Lung microvascular endothelial cell (primary cell): ENCODE data around the gene DAGLA. TPM values are rescaled to one million over a fixed set of nuclear protein-coding genes. Genes with fewer than 3 reads are reported as not detected.

Source experiments
- DNase-seq, 2 donors: peaks; one replicate each; pipeline versions ENCODE4 v3.0.0 to v3.0.0-alpha.2; 2010; ENCODE audit warnings: low read depth in 2 of 2
- total RNA-seq: library from RNA; depleted of rRNA; stranded (reverse); fragments of >200 nt; gene quantifications from 2 replicates; pipeline ENCODE4 v1.2.1, GENCODE V29; 2014

DAGLA gene
- total RNA-seq, 1 donor from 2014 or later = 3.0 TPM

- no peak for DNase-seq
These were observed 63.4 kb downstream of the DAGLA start for GRCh38 chr11:61743486-61744095.

GRCh38 chr11:61744181-61744580 lies 64.0 kb downstream of the DAGLA start:
- DNase-seq = no peak

GRCh38 chr11:61744609-61745156 lies 64.5 kb downstream of the DAGLA start:
- DNase-seq = no peak

- DNase-seq = no peak
These were observed 65.7 kb downstream of the DAGLA start for GRCh38 chr11:61745781-61746441.

DNA sequence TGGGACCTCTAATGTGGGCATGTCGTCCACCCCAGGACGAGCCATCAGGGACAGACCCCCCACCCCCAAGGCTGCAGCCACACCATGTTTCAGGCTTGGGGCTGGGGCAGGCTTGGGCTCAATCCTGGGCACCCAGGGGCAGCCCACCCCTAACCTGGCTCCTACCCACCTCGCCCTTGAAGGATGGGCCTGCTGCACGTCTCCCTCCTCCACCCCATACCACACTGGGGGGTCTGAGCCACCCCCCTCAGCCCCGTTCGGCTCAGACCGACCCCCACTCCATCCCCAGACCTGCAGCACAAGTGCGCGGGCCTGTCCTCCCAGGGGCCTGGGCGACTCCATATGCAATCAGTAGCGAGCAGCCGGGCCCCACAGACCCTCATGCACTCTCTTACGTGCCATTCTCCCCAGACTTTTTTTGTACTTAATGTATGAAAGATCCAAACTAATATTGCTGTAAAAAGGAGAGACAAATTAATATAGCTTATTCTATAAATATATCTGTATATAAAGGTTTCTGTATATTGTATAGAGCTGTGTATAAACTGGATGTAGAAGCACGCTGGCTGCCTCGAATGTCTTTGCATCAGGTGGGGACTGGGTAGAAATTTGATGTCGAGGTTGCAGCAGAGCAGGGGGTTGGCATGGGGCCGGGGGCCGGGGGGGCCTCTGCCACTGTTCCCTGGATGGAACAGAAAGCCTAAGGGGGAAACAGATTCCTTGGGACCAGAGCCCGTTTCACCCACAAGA lies 66.4 kb downstream of the DAGLA start:
- no peak for DNase-seq

- peak; percentile 70 to 75 for DNase-seq
These were observed 67.2 kb downstream of the DAGLA start for GRCh38 chr11:61747192-61747966.

GRCh38 chr11:61747967-61748285 lies 67.7 kb downstream of the DAGLA start:
- no peak for DNase-seq

GRCh38 chr11:61749591-61750217 lies 69.5 kb downstream of the DAGLA start:
- no peak for DNase-seq

- DNase-seq = no peak
These were observed 70.6 kb downstream of the DAGLA start for GRCh38 chr11:61750631-61751273.

- no peak for DNase-seq
These were observed 71.2 kb downstream of the DAGLA start for GRCh38 chr11:61751384-61751783.

DNA sequence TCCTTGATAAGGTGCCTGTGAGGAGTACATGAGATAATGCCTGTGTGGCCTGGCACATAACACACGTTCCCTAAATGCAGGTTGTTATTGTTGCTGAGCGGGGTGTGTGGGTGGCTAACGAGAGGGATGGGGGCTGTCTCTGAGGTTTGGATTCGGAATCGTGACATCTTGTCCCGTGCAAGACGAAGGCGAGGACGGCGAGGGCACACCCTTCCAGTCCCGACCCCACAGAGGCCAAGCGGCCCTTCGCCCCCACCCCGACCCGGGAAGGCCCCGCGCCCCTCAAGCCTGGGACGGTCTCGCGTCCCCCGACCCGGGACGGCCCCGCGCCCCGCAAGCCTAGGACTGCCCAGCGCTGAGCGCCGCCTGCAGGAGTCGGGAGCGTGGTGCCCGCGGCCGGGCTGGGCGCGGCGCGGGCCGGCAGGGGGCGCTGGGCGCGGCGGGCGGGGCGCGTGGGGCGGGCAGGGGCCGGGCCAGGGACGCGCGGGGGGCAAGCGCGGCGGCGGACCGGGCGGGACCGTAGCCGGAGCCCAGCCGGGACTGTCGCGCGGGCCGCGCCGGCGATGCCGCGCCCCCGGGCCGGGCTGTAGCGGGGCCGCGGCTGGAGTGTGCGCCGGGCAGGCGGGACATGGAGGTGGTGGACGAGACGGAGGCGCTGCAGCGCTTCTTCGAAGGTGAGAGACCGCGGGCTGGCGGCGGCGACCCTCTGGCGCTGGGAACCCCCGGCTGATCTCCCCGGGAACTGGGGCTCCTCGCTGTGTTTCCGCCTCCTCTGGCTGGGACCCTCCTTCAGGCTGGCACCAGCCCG lies 72.1 kb downstream of the DAGLA start, which contains the start of gene MYRF:
TSS of gene MYRF (plus strand) at position 520 of the 808 bp plus-strand sequence. CDS start at position 629, 109 bp downstream.
- peak; percentile 36 to 58 for DNase-seq

DNA sequence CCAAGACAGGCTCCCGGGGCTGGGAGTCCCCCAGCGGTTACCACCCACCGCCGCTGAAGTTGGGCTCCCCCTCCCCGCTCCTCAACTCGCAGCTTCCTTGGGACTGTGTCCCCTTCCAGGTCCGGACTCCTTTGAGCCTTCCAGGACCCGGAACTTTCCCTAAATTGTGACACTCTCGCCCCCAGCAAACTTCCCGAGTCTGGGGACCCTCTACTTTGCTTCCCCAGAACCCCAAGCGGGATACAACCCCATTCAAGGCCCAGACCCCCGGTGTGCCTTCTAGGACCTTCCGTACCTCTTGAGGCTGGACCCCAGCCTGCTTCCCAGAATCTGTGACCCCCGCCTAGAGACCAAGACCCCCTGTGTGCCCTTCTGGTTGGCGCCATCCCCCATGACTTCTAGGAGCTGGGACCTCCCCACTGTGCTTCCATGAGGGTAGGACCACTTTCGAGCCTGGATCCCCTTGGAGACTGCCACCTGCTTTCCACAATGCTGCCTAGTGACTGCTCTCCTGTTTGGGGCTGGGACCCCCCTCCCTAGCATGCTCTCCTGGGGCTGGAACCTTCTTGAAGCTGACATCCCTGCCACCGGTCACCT lies 72.8 kb downstream of the DAGLA start:
- DNase-seq = no peak

GRCh38 chr11:61753672-61754071 lies 73.5 kb downstream of the DAGLA start:
- no peak for DNase-seq

DNA sequence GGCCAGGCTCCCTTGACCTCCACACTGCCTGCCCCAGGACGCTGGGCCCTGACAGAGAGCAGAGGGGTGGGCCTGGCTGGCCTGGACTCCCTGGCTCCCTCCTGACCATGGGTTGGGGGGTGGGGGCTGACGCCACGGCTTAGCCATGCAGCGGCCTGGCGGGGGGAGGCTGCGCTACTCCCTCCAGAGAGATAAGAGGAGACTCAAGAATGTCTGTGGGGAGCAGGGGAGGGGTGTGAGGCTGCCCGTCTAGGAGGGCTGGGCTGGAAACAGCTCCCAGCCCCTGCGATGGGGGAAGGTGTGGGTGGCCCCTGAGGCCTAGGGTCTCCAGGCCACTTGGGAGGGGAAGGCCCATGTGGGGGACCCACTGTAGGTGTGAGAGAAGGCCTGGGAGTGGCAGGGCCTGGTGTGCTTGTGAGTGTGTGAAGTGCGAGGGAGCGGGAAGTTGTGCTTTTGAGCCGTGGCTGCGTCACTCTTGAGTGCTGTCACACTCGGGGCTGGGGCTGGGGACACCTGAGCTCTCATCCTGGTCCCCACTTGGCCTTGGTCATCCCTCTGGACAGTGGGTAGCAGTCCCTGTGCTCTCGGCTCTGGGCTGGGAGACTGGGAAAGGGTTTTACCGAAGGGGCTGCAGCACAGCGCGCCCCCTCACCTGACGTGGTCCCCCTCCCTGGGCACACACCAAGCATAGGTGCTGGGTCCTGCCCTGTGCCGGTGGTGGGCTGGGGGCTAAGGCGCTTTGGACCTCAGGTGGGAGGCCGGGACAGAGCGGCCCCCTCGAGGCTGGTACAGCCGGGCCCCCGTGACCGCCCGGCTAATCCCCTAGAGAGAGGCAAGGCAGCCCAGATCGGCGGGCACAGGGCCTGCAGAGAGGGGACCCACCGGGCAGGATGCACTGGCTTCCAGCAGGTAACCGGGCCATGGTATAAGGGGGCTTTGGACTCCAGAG lies 74.6 kb downstream of the DAGLA start:
- no peak for DNase-seq

GRCh38 chr11:61756147-61756451 lies 75.9 kb downstream of the DAGLA start:
- DNase-seq = no peak

- peak; percentile 20 to 43 for DNase-seq
These were observed 76.4 kb downstream of the DAGLA start for GRCh38 chr11:61756452-61757212.

DNA sequence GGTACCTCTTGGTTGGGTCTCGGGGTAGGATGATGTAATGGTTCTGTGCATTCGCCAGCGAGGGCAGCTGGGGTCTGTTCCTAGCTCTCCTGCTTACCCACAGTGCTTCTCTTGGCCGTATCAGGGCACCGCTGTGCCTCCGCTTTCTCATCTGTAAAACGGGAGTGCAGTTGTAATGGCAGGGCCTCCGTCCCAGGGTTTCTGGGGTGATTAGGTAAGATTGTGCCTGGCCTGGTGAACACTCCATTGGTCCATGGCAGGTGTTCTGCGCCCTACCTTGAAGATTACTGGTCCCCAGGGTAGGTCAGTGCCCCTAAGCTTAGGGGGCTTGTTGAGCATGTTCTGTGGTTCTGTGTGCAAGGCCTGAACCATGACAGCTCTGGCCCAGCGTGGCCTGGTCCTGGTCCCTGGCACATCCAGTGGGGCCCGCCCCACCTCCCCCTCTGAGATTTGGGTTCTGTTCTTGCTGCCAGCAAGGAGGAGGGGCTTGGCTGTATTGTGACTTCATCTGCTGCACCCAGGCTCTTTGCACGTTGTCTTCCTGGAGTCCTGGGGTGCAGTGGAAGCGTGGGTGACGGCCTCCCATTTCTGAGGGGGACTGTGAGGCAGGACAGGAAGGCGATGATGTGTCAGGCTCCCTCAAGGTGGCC lies 77.1 kb downstream of the DAGLA start:
- no peak for DNase-seq
